Hematopoietic multipotent progenitor cell treated with erythropoietin and hydrocortisone succinate and interleukin-3 and kit ligand, for 17 days (in vitro differentiated cells): ENCODE measurements around the gene GPRC5C.
"Not testable (repeated sequence)": the region's sequence is repeated elsewhere in the genome, so short reads cannot be mapped to it uniquely, and the experiment has no call there.

Source experiments
- DNase-seq: peaks from one replicate; pipeline ENCODE4 v3.0.0-alpha.2; 2015; ENCODE audit warnings: low spot score

Gene GPRC5C

DNA sequence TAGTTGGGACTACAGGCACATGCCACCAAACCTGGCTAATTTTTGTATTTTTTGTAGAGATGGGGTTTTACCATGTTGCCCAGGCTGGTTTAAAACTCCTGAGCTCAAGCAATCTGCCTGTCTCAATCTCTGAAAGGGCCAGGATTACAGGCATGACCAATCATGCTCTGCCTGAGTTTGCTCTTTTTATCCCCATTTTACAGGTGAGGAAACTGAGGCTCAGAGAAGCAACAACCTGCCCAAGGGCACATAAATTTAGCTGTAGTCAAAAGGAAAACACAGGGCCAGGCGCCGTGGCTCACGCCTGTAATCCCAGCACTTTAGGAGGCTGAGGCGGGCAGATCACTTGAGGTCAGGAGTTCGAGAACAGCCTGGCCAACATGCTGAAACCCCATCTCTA lies 26.6 kb upstream of the GPRC5C start:
- not testable (repeated sequence) for DNase-seq

DNA sequence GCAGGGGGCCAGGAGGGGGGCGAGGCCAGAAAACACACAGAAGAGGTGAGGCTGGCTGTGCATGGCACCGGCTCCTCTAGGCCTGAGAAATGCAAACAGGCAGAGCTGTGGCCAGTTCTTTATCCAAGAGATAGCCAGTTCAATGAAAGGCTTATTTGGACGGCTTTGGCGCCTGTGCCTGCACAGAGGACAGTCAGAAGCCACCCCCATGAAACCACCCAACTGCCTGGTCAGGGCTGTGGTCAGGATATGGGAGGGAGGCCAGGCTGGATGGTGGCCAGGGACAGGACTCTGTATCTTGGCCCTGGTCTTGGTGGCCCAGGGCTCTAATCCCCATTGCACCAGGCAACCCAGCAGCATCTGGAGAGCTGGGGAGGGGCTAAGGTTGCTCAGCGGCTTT lies 24.5 kb upstream of the GPRC5C start:
- no peak for DNase-seq

- DNase-seq: no peak
These were observed 23.6 kb upstream of the GPRC5C start for GRCh38 chr17:74408262-74408661.

DNA sequence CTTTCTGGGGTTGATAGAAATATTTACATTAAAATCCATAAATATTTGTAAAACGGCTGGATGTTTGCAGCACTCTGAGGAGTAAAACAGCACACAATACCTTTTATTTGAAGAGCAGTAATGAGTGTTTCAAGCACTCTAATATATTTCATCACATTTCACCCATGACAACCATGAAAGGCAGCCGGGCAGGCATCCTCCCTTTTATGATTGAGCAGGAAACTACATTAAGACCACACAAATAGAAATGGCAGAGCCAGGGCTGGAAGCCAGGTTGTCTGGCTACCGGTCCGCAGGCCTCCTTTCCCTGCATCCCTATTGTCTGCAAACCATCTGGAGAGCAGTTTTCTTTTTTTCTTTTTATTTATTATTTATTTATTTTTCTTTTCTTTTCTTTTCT lies 23.1 kb upstream of the GPRC5C start:
- no peak for DNase-seq

DNA sequence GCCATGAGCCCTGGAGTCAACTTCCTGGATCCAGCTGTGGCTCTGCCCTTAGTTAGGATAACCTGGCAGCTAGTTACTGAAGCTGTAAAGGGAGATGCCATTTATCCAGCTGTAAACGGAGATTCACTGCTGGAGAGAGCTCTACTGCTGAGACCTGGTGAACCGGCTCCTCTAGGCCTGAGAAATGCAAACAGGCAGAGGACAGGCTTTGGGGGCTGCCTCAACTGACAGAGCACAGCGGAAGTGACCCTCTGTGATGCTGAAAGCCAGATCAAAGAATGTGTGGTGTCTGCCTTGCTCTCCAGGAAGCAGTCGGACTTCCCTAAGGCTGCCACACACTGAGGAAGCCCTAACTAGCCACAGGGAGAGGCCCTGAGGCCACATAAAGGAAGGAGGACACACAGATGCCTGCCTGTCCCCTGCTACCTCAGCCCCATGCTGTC lies 21.9 kb upstream of the GPRC5C start:
- DNase-seq: no peak

DNA sequence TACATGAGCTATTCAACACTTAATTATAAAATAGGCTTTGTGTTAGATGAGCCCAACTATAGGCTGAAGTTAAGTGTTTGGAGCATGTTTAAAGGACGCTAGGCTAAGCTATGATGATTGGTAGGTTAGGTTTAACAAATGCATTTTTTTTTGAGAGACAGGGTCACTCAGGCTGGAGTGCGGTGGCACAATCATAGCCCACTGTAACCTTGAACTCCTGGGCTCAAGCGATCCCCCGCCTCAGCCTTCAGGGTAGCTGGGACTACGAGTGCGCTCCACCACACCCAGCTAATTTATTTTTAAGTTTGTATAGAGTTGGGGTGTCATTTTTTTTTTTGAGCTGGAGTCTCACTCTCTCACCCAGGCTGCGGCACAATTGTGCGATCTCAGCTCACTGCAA lies 19.3 kb upstream of the GPRC5C start:
- DNase-seq: no peak

DNA sequence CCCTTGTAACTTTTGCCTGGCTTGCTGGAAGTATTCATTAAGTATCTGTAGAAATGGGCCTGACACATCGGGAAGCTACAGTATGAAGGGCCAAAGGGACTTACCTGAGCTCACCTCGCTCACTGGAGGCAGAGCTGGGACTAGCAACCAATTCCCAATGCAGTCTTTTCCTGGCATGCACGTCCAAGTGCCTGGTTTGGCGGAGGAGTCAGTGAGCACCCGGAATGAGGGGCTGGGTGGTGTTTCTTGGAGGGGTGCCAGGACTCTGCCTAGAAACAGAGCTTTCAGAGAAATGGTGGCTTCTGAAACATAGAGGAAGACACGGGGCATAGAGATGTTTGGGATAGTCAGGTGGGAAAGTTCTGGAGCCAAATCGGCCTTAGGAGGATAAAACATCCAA lies 18.4 kb upstream of the GPRC5C start:
- DNase-seq: no peak

DNA sequence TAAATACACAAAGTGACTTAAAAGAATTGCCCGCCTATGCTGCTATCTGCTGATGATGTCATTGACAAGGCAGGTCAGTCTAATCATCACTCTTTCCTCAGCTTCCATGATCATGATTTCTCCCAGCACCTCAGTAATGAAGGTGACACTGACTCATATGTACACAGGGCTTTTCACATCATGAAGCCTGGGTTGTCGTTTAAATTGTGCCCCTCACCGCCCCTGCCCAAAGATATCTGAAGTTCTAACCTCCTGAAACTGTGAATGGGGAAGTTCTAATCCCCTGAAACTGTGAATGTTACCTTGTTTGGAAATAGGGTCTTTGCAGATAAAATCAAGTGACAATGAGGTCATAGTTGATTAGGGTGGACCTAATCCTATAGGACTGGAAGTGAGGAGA lies 17.4 kb upstream of the GPRC5C start:
- DNase-seq: no peak

DNA sequence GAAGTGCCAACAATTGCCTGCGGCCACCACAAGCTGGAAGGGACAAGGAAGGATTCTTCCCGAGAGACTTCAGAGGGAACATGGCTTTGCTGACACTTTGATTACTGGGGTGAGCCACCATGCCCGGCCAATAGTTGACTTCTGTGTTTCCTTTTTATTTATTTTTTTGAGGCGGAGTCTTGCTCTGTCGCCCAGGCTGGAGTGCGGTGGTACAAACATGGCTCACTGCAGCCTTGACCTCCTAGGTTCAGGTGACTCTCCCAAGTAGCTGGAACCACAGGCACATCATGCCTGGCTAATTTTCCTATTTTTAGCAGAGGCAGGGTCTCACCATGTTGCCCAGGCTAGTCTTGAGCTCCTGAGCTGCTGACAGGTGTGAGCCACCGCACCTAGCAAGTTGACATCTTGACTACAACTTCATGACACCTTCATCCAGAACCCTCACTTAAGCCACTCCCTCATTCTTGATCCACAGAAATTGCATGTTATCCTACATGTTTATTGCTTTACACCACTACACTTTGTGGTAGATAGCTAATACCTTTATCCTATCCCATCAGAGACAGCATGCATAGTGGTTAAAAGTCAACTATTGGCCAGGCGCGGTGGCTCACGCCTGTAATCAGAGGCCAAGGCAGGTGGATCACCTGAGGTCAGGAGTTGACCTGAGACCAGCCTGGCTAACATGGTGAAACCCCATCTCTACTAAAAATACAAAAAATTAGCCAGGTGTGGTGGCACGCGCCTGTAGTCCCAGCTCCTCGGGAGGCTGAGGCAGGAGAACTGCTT lies 16.1 kb upstream of the GPRC5C start:
- no peak for DNase-seq

DNA sequence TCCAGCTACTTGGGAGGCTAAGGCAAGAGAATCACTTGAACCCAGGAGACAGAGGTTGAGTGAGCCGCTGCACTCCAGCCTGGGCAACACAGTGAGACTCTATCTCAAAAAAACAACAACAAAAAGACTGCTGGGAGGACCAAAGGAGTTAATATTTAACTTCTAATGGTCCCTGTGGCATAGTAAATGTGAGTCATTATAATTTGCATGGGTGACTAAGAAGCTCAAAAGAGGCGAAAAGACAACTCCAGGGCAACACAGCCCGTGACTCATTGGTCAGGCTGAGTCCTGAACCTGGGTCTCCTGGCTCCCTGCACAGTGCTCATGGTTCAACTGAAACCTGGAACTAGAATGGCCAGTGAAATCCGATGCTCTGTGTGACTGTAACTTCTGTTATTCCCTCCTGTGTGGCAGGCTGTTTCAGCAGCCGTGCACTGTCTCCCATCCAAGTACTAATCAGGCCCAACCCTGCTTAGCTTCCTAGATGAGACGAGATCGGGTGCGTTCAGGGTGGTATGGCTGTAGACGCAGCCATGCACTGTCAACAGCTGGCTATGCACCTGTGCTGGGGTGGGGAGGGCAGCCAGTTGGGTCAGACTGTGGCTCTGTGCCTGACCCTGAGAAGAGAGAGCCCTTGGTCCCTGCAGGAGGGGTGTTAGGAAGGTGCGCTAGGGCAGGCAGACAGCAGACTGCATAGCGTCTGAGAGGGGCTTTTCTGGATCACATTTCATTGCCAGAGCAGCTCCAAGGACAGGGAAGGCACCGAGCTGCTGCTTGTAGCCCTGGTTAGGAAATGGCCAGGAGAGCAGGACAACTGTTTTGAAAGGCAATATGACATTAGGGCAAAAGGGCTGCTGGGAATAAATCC lies 14.5 kb upstream of the GPRC5C start:
- no peak for DNase-seq

DNA sequence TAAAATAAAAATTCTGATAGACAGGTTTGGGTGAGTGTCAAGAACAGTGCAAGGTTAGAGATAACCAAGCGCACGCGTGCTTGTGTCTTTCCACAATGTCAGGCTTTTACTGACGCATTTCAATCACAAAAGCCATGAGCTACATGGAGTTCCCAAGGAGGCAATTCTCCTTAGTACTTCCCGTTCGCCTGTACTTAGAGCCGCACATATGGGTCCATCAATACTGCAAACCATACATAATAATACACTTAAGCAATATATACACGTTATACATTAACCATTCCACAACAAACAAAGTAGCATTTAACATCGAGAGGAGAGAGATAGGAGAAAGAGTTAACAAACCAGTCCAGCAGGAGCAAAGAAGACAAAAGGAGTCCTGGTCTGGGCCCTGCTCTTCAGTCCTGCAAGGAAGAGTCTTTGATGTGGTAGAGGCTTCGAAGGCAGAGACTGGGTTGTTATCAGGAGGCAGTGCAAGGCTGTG lies 11.9 kb upstream of the GPRC5C start:
- no peak for DNase-seq

- DNase-seq: no peak
These were observed 7.8 kb upstream of the GPRC5C start for GRCh38 chr17:74424117-74424516.

- no peak for DNase-seq
These were observed 7.2 kb upstream of the GPRC5C start for GRCh38 chr17:74424657-74425056.

DNA sequence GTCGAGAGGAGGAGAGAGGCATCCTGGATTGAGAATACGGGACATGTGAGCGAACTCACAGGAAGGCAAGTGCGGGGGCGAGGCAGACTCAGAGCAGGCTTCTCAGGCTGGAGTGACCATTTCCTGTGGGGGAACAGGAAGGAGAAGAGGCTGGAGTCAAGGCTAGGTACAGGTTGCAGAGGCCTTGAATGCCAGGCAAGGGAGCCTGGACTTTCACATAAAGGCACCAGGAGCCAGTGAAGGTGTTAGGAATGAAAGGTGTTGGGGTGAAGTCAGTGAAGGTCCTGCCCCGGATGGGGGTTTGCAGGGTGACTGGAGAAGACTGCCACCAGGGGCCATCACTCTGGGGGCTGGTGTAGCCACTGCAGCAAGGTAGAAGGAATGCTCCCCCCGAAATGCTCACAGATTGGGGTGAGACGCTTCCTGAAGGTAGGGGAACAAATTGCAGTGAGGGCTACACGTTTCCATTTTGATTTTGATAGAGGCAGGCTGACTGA lies 5.3 kb upstream of the GPRC5C start:
- DNase-seq: no peak

- DNase-seq: no peak
These were observed 4.7 kb upstream of the GPRC5C start for GRCh38 chr17:74427048-74427762.

DNA sequence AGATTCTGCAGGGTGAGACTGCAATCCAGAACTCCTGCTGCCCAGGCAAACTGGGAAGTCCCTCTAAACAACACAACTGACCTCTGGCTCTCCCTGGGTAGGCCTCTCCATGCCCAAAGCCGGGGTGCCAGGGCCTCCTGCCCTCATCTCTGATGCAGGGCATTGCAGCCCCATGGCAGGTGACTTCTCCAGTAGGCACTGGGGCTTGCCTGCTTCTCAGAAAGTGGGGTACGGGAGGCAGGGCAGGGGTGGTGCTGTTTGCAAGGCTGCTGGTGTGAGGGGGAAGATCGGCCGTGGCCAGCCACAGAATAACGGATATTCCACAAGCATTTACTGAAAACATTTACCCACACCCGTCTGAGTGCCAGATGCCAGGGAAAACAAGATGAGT lies 4.1 kb upstream of the GPRC5C start:
- no peak for DNase-seq

DNA sequence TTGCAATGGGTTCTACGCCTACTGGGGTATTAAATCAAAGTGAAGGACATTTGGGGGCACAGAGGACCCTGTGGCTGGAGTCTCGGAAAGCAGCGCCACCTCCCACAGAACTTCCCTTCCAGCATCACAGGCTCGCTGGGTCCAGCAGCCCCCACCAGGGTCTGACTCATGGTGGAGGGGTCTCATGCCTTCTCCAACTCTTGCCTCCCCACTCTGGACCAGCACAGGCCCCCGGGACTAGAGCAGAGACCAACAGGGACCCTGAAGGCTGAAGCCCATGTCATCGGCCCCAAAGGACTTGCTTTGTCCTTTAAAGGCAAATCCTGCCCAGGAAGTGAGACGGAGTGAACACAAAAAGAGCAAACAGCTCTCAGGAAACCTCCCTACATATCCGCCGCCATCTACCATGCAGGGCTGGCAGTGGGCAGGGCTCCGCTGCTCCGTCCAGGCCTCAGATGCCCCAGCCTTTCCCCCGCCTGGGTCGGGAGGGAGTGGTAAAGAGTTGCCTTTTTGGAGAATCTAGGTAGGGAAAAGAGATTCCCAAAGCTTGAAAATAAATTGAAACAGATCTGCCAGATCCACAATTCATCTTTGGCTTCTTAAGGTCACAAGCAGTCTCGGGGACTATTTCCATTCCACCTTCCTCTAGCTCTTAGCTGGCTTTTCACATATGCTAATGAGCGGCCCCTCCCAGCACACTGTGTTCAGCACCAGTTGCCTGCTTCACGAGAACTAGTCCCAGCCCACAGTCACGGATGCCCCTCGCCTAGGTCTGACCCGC lies 2.1 kb upstream of the GPRC5C start:
- DNase-seq: no peak

- no peak for DNase-seq
These were observed 1.5 kb upstream of the GPRC5C start for GRCh38 chr17:74430385-74430705.

- no peak for DNase-seq
These were observed 951 bp upstream of the GPRC5C start for GRCh38 chr17:74430706-74431567.

DNA sequence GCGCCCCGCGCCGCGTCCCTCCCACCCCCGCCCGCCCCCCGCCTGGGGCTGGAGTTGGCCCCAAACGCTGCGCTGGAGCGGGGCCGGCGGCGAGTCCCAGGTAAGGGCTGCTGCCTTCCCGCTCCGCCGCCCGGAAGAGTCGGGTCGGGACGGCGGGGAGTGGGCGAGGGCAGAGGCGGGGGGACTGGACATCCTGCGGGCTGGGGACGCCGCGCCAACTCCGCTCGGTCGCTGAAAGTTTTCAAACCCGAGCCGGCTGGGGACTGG lies 469 bp downstream of the GPRC5C start:
- DNase-seq: no peak

GRCh38 chr17:74432766-74433391 lies 991 bp downstream of the GPRC5C start:
- DNase-seq: no peak
